SK-N-SH (cell line): Measurements from ENCODE around the gene PCSK9.
"Not testable (repeated sequence)": the region's sequence is repeated elsewhere in the genome, so short reads cannot be mapped to it uniquely, and the experiment has no call there.

Experiments
- CHD2 ChIP-seq: fragments of 150-350 bp; IDR thresholded peaks from 2 replicates; pipeline ENCODE4 v1.6.1; 2018; ENCODE audit warnings: low read length; ENCODE audit not compliant: partially characterized antibody
- EP300 ChIP-seq, 2 experiments: IDR thresholded peaks; 2 replicates each; pipeline versions ENCODE4 v1.4.0 to v1.6.1; 2012; ENCODE audit warnings: borderline replicate concordance in 1 of 2, low read depth in 1 of 2, low read length in 1 of 2
- GATA2 ChIP-seq: sonication (generic); formaldehyde crosslinking; IDR thresholded peaks from 2 replicates; pipeline ENCODE4 v1.5.0; 2020; ENCODE audit warnings: mild to moderate bottlenecking, missing genetic modification reagents
- NRF1 ChIP-seq: IDR thresholded peaks from 2 replicates; pipeline ENCODE4 v1.6.1; 2012; ENCODE audit warnings: low read depth, mild to moderate bottlenecking, low read length
- POLR2AphosphoS5 ChIP-seq: IDR thresholded peaks from 2 replicates; pipeline ENCODE4 v1.6.1; 2012; ENCODE audit warnings: low read depth, low read length
- RFX5 ChIP-seq: IDR thresholded peaks from 2 replicates; pipeline ENCODE4 v1.6.1; 2012; ENCODE audit warnings: mild to moderate bottlenecking, improper control_type of control experiment, low read length
- SIN3A ChIP-seq: IDR thresholded peaks from 2 replicates; pipeline ENCODE4 v1.6.1; 2012; ENCODE audit warnings: low read depth, mild to moderate bottlenecking, low read length, moderate library complexity, borderline replicate concordance
- YY1 ChIP-seq: IDR thresholded peaks from 2 replicates; pipeline ENCODE4 v1.4.0; 2012; ENCODE audit warnings: low read depth, mild to moderate bottlenecking
- TF ChIP-seq, protein P1 (sequence below): fragments of 200-600 bp; sonication (generic); IDR thresholded peaks from 2 replicates; pipeline ENCODE4 v1.6.1; 2017; ENCODE audit warnings: antibody characterized with exemption, mild to moderate bottlenecking, moderate library complexity
- TF ChIP-seq, protein P2 (sequence below): fragments of 150-350 bp; IDR thresholded peaks from 2 replicates; pipeline ENCODE4 v1.6.1; 2017; ENCODE audit warnings: antibody characterized with exemption, low read length, low read depth, borderline replicate concordance

DNA sequence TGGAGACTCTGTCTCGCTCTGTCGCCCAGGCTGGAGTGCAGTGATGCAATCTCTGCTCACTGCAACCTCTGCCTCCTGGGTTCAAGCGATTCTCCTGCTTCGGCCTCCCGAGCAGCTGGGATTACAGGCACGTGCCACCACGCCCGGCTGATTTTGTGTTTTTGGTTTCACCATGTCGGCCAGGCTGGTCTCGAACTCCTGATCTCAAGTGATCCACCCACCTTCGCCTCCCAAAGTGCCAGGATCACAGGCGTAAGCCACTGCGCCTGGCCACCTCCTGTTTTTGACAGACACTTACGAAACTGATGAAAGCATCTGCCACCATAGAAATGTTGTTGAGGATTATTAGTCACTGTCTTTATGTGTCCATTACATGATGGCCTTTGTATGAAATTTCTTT is 69.7 kb downstream of the PCSK9 start:
- not testable (repeated sequence) for TF ChIP-seq CHD2; EP300 (IDR thresholded peaks at IDR 0.05; ENCODE audit: borderline replicate concordance in 1 of 2, low read depth in 1 of 2, low read length in 1 of 2); POLR2AphosphoS5; RFX5; SIN3A; NRF1; GATA2 (CRISPR knock-in tag); YY1
- TF ChIP-seq, protein P1, sequence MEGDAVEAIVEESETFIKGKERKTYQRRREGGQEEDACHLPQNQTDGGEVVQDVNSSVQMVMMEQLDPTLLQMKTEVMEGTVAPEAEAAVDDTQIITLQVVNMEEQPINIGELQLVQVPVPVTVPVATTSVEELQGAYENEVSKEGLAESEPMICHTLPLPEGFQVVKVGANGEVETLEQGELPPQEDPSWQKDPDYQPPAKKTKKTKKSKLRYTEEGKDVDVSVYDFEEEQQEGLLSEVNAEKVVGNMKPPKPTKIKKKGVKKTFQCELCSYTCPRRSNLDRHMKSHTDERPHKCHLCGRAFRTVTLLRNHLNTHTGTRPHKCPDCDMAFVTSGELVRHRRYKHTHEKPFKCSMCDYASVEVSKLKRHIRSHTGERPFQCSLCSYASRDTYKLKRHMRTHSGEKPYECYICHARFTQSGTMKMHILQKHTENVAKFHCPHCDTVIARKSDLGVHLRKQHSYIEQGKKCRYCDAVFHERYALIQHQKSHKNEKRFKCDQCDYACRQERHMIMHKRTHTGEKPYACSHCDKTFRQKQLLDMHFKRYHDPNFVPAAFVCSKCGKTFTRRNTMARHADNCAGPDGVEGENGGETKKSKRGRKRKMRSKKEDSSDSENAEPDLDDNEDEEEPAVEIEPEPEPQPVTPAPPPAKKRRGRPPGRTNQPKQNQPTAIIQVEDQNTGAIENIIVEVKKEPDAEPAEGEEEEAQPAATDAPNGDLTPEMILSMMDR: not testable (repeated sequence)
- TF ChIP-seq, protein P2, sequence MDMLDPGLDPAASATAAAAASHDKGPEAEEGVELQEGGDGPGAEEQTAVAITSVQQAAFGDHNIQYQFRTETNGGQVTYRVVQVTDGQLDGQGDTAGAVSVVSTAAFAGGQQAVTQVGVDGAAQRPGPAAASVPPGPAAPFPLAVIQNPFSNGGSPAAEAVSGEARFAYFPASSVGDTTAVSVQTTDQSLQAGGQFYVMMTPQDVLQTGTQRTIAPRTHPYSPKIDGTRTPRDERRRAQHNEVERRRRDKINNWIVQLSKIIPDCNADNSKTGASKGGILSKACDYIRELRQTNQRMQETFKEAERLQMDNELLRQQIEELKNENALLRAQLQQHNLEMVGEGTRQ: not testable (repeated sequence)
